HG03439 (cell line): Measurements from ENCODE around the gene MARCKS.
A peak's percentile ranks its signal among the peaks of the same experiment; 100 is the strongest.

Experiments used
- ATAC-seq: cut with Tn5 transposase; IDR thresholded peaks from one replicate; pipeline ENCODE4 v1.9.1; 2021; ENCODE audit warnings: mild to moderate bottlenecking, moderate library complexity; ENCODE audit not compliant: unreplicated experiment

Gene MARCKS

DNA sequence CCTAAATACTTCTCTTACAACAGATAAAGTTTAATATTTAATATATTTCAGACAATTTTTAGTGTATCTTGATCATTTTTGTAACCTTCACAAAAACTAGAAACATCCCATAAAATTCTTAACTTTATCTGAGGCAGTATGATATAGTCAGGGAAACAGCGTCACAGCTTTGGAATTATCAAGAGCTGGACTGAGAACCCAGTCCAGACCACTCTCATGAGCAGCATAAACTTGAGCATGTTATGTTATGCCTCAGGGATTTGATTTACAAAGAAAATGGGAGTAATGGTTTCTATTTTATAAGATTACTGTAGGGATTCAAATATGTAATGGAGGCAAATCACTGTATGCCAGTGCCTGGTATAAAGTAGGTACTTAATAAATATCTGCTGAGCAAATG, 8.3 kb upstream of the MARCKS start:
- ATAC-seq, result no peak

DNA sequence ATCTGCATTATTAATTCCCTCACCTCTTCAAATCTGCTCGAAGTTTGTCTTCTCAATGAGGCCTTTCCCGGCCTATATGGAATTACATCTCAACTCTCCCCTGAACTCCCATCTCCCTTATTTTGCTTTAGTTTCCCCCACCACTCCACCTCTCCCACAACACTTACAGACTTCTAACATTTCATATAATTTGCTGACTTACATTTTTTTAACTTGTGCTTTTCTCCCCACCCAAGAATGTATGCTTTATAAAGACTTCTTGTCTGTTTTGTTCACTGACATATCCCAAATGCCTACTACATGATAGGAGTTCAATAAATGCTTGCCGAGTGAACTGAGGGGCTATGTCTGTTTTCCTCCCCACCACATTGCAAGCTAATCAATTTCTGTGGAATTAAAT, 3.9 kb upstream of the MARCKS start:
- ATAC-seq, result no peak

- no peak for ATAC-seq
These were observed 2.3 kb upstream of the MARCKS start for GRCh38 chr6:113854531-113855499.

DNA sequence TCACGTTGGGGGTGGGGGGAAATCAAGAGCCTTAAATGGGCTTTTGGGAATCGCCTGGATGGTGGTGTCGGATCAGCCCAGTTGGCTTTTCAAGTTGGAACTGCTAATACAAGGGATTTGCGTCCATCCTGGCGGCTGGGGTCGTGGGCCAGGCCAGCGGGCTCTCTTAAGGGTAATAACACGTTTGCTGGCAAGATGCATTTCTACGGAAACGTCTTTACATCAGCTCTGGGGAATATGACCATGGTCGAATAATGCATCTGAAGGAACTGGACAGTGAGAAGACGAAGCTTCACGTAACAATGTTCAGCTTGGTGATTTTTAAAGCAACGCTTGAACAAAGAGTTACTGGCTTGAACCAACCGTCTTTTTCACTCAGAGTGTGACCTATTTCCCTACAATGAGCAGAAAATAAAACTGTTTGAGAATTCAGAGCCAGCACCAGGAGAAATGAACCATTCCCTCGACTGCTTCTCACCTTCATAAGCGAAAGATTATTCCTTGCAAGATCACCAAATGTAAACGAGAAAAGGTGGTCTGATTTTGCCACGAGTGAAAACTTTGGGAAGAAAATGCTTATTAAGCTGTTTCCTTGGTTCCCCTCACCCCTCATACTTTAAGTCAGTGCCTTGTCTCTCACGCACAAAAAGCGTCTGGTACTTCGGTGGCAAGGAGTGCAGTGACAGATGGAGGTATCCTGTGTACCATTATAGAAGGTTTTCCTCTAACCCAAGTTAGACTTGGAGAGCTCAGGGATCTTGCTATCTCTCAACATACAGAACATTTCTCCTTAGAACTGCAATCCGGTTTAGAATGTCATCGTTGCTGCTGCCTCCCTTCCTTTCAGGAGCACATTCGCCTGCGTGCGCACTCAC, 1.4 kb upstream of the MARCKS start:
- ATAC-seq, result no peak

- ATAC-seq, result no peak
These were observed 845 bp upstream of the MARCKS start for GRCh38 chr6:113856375-113856624.

GRCh38 chr6:113857556-113858479, 673 bp downstream of the MARCKS start:
- ATAC-seq, result no peak

GRCh38 chr6:113858480-113859348, 1.6 kb downstream of the MARCKS start:
- peak; percentile 80 for ATAC-seq

DNA sequence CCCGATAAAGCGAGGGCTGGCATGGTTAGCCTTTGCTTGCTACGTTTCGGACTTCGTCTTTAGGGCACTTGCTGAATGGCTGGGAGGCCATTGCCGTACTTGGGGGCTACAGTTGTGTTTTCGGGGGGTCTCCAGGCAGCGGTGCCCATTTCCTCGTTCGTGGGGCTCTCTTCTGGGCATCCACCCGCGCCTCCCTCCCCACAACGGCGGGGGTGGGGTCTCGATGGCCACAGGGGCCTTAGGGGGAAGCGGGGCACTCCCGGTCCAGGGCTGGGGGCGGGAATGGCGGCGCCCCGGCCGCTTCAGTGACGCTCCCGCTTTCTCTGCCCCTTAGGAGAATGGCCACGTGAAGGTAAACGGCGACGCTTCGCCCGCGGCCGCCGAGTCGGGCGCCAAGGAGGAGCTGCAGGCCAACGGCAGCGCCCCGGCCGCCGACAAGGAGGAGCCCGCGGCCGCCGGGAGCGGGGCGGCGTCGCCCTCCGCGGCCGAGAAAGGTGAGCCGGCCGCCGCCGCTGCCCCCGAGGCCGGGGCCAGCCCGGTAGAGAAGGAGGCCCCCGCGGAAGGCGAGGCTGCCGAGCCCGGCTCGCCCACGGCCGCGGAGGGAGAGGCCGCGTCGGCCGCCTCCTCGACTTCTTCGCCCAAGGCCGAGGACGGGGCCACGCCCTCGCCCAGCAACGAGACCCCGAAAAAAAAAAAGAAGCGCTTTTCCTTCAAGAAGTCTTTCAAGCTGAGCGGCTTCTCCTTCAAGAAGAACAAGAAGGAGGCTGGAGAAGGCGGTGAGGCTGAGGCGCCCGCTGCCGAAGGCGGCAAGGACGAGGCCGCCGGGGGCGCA, 2.4 kb downstream of the MARCKS start:
- no peak for ATAC-seq

DNA sequence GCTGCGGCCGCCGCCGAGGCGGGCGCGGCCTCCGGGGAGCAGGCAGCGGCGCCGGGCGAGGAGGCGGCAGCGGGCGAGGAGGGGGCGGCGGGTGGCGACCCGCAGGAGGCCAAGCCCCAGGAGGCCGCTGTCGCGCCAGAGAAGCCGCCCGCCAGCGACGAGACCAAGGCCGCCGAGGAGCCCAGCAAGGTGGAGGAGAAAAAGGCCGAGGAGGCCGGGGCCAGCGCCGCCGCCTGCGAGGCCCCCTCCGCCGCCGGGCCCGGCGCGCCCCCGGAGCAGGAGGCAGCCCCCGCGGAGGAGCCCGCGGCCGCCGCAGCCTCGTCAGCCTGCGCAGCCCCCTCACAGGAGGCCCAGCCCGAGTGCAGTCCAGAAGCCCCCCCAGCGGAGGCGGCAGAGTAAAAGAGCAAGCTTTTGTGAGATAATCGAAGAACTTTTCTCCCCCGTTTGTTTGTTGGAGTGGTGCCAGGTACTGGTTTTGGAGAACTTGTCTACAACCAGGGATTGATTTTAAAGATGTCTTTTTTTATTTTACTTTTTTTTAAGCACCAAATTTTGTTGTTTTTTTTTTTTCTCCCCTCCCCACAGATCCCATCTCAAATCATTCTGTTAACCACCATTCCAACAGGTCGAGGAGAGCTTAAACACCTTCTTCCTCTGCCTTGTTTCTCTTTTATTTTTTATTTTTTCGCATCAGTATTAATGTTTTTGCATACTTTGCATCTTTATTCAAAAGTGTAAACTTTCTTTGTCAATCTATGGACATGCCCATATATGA, 3.2 kb downstream of the MARCKS start:
- ATAC-seq, result no peak

- no peak for ATAC-seq
These were observed 5.0 kb downstream of the MARCKS start for GRCh38 chr6:113862112-113862511.

DNA sequence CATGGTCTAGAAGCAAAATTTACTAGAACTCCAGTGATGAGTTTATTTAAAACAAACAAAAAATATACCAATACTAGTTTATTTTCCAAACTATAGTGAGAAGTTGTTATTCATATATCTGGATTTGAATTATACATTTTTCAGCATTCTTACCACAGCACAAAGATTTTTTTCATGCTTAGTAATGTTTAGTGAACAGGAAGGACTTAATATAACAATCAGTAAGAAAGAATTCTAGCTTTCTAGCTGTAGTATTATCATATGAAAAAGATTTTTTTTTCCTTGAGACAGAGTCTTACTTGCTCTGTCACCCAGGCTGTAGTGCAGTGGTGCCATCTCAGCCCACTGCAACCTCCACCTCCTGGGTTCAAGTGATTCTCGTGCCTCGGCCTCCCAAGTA, 13.8 kb downstream of the MARCKS start:
- ATAC-seq, result no peak

DNA sequence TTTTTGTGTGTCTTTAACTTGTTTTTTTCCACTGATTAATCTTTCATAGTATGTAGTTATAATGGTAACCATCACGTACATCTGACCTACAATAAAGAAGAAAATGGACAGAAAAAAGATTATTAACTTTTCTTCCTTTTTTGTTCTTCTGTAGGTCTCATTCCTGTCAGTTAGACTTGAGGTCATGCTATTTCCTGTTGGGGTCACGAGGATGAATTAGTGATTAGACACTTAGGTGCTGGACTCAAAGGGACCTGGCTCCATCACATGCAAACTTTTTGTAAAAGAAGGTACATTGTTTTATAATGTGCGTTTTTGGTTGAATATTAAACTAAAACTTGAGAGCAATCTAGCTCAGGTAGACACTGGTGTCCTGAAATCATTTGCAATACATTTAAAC, 14.8 kb downstream of the MARCKS start:
- ATAC-seq, result no peak

DNA sequence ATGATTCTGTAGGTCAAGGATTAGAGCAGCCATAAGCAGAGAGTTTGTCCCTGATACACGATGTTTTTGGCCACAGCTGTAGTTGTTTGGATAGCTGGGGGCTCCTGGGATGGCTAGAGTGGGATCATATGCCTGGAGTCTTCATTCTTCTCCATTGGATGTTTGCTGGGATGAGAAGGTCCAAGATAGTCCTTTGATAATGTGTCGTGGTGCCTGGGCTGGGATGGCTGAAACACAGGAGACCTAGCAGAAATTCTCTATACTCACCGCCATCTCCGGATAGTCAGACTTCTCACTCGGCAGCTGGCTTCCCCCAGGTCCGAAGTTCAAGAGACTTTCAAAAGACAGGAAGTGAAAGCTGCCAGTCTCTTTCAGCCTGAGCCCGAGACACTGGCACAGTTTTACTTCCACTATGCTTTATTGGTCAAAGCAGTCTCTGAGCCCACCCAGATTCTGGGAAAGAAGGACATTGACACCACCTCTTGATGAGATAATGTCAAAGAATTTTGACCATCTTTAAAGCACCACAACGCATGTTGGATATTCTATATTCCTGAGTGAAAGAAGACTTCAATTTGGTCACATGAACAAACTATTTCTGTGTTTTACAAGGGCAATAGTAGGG, 16.0 kb downstream of the MARCKS start:
- ATAC-seq, result peak; percentile 94

DNA sequence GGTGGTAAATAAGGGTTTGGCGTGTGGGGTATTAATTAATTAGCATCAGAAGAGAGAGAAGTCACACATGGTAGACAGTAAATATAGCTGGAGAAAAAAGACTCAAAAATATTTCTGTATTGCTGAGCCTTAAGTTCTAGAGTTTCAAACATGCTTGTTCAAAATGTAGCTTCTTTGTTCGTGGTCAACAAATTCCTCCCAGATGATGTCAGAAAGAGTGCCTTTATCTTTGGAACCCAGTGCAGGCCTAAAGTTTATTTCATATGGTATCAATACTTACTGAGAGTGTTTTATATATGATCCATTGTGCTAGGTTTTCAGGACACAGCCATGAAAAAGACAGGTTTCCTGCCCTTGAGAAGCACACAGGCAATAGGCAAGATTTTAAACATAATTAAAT, 18.3 kb downstream of the MARCKS start:
- no peak for ATAC-seq

GRCh38 chr6:113876695-113877094, 19.6 kb downstream of the MARCKS start:
- no peak for ATAC-seq

DNA sequence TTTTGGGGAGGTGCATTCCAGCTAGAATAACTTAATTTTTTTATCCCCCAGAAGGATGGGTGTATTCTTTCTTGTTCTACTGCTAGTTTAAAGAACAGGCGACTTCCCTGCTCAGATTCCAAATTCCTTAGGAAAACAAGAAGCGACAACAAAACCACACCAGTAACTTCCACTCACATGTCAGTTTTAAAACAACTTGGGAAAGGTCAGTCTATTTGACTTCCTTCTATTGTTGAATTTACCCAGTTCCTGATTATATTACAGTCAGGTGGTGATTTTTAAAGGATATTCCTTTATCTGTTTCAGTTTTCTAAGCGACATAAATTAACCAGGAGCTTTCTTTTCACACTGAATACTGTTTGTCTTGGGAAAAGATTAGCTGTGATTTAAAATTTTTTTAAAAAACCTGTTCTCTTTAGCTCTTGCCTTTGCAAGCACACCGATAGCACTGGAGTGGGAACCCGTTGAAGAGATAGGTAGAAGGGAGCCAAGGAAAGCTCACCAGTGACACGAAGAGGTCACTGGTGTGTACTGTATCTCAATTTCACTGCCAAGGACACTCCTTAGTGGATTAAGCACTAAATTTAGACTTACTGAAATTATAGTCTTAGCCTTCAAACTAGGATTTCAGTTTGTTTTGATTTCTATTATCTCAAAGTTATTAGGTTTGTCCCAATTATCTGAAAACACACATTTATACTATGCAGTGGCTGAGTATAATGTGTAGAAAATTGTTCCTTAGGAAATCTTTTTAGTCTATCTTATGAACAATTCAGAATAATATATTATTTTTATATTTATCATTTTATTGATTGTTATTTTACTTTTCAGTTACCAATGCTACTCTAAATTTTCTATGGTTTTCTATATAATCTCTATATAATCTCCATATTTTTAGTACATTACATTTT, 22.3 kb downstream of the MARCKS start:
- peak; percentile 97 for ATAC-seq

DNA sequence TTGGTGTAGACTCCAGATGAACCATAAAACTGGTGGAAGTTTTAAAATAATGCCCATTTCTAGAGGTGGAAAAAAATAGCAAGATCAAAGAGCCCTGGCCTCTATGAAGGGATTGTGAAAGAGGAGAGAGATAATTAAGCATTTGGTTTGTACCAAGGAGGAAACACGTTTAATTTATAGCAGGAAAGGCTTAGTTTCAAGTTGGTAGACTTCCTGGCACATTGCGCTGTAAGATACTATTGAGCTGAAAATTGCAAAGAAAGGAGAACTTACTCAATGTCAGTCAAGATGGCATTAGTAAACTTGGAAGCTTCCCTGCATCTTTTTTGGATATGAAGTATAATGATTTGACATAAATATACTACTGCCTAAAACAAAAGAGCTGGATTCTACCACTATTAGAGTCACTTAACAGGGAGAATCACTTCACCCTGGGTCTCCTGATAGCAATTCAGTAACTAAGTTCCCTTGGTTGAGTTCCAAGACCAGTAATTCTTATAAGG, 24.4 kb downstream of the MARCKS start:
- no peak for ATAC-seq
